Astrocyte of the cerebellum (primary cell): ENCODE measurements around the gene UBA52.

Experiments used
- DNase-seq: peaks from one replicate; pipeline ENCODE4 v3.0.0-alpha.2; 2011; ENCODE audit warnings: low read depth
- H3K4me3 ChIP-seq: 2 replicates; pipeline ENCODE4 v1.5.1; 2011; ENCODE audit warnings: mild to moderate bottlenecking, low read depth, low read length, moderate library complexity
- in situ Hi-C: cut with HindIII; loops from 2 replicates; pipeline ENCODE4 v1.10.0; 2017; ENCODE audit warnings: low sequenced_read_pairs
- TF ChIP-seq, protein P1 (sequence below): IDR thresholded peaks from 2 replicates; pipeline ENCODE4 v1.5.1; 2012; ENCODE audit warnings: low read length, low read depth, moderate library complexity, mild to moderate bottlenecking; ENCODE audit errors: missing control alignments

The UBA52 gene

DNA sequence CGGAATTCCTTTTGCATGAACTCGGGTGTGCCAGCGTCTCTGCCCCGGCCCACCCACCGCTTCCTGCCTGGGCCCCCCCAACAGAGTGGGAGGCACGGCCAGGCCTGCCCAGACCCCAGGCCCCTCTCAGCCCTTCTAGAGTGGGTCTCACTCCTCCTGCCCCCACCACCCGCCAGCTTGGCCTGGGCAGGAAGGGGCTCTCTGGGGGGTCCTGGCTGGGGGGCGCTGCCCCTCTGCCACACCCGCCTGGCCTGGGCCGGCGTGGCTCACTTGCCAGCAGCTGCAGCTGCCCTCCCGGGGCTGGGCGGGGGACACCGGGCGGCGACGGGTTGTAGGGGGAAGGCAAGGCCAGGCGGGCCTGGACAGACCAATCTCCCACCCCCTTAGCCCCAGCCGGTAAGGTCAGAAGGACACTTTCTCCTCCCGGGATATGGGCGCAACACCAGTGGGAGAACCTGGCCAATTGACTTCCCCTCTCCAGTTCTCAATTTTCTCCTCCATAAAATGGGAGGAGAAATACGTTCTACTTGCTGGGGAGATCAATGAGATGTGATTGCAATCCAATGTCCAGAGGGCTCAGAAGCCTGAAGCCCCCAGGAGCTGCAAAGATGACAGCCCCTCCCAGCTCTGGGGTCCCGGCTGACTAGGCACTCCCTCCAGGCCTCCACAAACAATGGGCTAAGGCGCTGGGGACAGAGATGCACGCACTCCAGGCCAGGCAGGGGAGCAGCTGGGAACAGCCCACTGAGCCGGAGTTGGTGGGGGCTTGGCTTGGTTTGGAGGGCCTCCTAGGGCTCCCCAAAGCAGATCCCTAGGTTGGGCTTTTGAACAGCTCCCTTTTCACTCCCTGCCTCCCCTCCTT lies 32.5 kb downstream of the UBA52 start:
- in situ Hi-C loops, result no loop called here
- TF ChIP-seq, protein P1, sequence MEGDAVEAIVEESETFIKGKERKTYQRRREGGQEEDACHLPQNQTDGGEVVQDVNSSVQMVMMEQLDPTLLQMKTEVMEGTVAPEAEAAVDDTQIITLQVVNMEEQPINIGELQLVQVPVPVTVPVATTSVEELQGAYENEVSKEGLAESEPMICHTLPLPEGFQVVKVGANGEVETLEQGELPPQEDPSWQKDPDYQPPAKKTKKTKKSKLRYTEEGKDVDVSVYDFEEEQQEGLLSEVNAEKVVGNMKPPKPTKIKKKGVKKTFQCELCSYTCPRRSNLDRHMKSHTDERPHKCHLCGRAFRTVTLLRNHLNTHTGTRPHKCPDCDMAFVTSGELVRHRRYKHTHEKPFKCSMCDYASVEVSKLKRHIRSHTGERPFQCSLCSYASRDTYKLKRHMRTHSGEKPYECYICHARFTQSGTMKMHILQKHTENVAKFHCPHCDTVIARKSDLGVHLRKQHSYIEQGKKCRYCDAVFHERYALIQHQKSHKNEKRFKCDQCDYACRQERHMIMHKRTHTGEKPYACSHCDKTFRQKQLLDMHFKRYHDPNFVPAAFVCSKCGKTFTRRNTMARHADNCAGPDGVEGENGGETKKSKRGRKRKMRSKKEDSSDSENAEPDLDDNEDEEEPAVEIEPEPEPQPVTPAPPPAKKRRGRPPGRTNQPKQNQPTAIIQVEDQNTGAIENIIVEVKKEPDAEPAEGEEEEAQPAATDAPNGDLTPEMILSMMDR, result no peak
- DNase-seq, result no peak
- H3K4me3 ChIP-seq, result no peak overlapping the region

DNA sequence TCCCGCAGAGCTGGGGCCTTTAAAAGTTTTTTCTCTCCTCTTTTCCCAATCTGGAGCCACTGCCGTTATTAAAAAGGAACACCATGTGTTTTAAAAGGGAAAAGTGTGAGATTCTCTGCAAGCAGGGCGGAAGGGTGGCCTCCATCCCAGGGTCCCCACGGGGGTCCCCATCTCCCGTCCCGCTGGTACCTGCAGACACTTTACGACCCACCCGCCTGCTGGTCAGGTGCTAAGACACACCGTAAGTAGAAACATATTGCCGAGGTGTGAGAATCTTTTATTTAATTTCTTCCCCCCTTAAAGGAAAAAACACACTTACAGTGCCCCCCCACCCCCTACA lies 33.1 kb downstream of the UBA52 start:
- TF ChIP-seq, protein P1, result no peak
- H3K4me3 ChIP-seq, result no peak overlapping the region
- in situ Hi-C loops, result no loop called here
- no peak for DNase-seq

DNA sequence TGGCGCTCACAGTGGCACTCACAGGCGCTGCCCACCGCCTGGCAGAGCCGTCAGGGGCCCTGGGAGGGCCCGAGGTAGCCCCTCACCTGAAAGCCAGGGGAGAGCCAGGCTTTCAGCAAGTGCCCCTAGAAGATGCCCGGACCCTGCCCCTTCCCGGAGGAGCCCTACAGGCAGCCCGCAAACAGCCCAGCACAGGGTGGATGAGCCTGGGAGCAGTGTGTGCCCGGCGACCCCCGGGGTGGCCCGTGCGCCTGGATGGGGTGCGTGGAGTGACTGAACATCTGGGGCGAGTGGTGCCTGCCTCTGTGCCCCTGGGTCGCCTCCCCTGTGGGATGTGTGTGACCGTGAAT lies 33.5 kb downstream of the UBA52 start:
- TF ChIP-seq, protein P1, result no peak
- no peak for DNase-seq
- in situ Hi-C loops, result no loop called here
- H3K4me3 ChIP-seq, result no peak overlapping the region

DNA sequence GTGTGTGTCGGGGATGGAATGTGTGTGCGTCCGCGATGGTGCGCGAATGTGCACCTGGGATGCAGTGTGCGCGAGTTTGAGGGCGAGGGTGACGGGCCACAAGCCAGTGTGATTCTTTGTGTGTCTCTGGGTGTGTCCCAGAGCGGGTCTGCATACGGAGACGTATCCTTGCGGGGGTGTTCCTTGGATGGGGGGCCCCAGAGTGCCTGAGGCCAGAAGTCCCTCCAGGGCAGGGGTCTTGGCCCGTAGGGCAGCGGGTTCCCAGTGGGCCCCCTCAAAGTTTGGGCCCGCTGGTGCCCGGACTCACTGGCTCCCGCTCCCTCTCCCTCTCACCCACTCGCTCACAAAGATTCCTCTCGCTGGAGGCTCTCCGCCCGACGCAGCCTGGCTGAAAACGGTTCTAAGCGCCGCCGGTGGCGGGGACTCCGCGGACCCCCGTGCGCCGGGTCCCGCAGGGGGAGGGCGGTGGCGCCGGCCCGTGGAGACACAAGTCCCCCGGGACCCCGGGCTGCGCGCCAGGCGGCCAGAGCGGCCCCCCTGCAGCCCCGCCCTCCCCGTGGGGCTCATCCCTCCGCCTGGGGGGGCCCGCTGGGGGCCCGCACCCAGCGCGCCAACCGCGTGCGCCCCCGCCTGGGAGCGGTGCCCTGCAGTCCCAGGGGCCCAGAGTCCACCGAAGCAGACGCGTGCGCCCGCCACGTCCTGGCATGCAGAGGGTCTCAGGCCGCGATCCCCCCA lies 34.1 kb downstream of the UBA52 start:
- H3K4me3 ChIP-seq, result no peak overlapping the region
- TF ChIP-seq, protein P1, result no peak
- DNase-seq, result no peak
- in situ Hi-C loops, result no loop called here

DNA sequence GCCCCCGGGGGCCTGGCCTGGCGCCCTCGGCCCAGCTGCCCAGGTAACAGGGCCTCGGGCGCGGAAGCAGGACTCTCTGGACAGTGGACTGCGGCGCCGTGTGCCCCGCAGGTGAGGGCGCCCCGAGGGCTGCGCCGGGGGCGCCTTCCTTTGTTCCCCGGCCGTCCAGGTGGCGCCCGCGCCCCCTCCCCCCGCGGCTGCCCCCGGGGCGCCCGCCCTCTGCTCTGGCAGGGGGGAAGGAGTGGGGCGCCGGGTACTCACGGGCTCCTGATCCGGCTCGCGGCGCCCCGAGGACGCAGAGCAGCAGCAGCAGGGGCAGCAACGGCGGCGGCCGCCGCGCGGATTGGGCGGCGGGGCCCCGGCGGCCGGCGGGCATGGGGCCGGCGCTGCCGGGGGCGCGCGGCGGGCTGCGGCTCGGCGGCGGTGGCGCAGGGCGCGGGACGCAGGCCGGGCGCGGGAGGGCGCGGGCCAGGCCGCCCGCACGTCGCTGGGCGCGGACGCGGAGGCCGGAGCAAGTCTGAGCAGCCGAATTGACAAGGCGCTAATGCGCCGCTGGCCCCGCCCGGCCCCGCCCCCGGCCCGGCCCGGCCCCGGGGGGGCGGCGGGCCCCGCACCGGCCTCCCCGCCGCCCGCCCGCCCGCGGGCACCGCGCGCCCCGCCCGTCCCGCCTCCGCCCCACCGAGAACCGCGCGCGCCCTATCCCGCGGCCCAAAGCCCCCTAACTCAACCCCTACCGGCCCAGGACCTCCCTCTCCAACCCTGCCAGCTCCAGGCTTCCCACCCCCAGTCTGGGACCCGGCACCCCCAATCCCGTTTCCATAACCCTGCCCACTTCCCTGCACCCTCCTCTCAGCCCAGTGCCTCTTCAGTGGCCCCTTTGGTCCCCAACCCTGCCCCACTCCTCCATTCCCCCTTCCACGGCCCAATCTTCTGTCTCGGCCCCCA lies 34.9 kb downstream of the UBA52 start, which contains the start of gene CRLF1:
Gene CRLF1 (minus strand): TSS at position 519 of the 945 bp plus-strand sequence. CDS start 143 bp downstream, at position 376.
- H3K4me3 ChIP-seq, result no peak within 1 kb of the TSS
- DNase-seq, result no peak
- TF ChIP-seq, protein P1, result no peak
- in situ Hi-C loops, result no loop called here
